KMS-11 (cell line): ENCODE data around the gene MCF2L.
"Not testable (repeated sequence)": the region's sequence is repeated elsewhere in the genome, so short reads cannot be mapped to it uniquely, and the experiment has no call there.

Experiments
- H2AFZ ChIP-seq: fragments of 200-600 bp; sonication (generic); 2 replicates; pipeline ENCODE4 v1.6.1; 2016; ENCODE audit warnings: antibody characterized with exemption, mixed run types, low read depth
- H3K27ac ChIP-seq: fragments of 200-600 bp; sonication (generic); 2 replicates; pipeline ENCODE4 v1.6.1; 2016; ENCODE audit warnings: mild to moderate bottlenecking, mixed run types
- H3K27me3 ChIP-seq: fragments of 200-600 bp; sonication (generic); 2 replicates; pipeline ENCODE4 v1.6.1; 2017; ENCODE audit warnings: mild to moderate bottlenecking, low read depth, mixed run types, moderate library complexity; ENCODE audit not compliant: insufficient read depth
- H3K36me3 ChIP-seq: fragments of 200-600 bp; sonication (generic); 2 replicates; pipeline ENCODE4 v1.6.1; 2017; ENCODE audit warnings: mild to moderate bottlenecking, mixed run types; ENCODE audit not compliant: insufficient read depth
- H3K4me1 ChIP-seq: fragments of 200-600 bp; sonication (generic); 2 replicates; pipeline ENCODE4 v1.6.1; 2016; ENCODE audit warnings: mild to moderate bottlenecking, low read depth, mixed run types; ENCODE audit not compliant: poor library complexity, severe bottlenecking
- H3K4me2 ChIP-seq: fragments of 200-600 bp; sonication (generic); 2 replicates; pipeline ENCODE4 v1.7.0; 2016; ENCODE audit warnings: mild to moderate bottlenecking, mixed run types
- H3K4me3 ChIP-seq: fragments of 200-600 bp; sonication (generic); IDR thresholded peaks from 2 replicates; pipeline ENCODE4 v1.6.1; 2017; ENCODE audit warnings: low read depth, low read length, mixed read lengths; ENCODE audit not compliant: insufficient read depth
- H3K79me2 ChIP-seq: fragments of 200-600 bp; sonication (generic); 2 replicates; pipeline ENCODE4 v1.6.1; 2016; ENCODE audit warnings: low read depth, mixed run types; ENCODE audit not compliant: insufficient read depth
- H3K9ac ChIP-seq: fragments of 200-600 bp; sonication (generic); 2 replicates; pipeline ENCODE4 v1.6.1; 2016; ENCODE audit warnings: mild to moderate bottlenecking, mixed run types
- H4K20me1 ChIP-seq: fragments of 200-600 bp; sonication (generic); 2 replicates; pipeline ENCODE4 v1.6.1; 2016; ENCODE audit warnings: mild to moderate bottlenecking, mixed run types; ENCODE audit not compliant: insufficient read depth
- CTCF ChIP-seq: fragments of 200-600 bp; sonication (generic); conservative IDR thresholded peaks from 2 replicates; pipeline ENCODE4 v1.6.1; 2017; ENCODE audit warnings: low read depth, mild to moderate bottlenecking, antibody characterized with exemption, low read length, moderate library complexity, mixed read lengths

The MCF2L gene

GRCh38 chr13:113077566-113077952 lies 108.5 kb downstream of the MCF2L start:
- no peak overlapping the region for H2AFZ ChIP-seq
- H3K4me3 ChIP-seq: no peak overlapping the region
- no peaks in the 10 kb centered on the region for H3K27me3 ChIP-seq
- H4K20me1 ChIP-seq: no peaks in the 10 kb centered on the region
- no peaks in the 10 kb centered on the region for H3K4me1 ChIP-seq
- no peak for TF ChIP-seq CTCF
- H3K4me2 ChIP-seq: no peak overlapping the region
- no peak overlapping the region for H3K9ac ChIP-seq
- no peaks in the 10 kb centered on the region for H3K79me2 ChIP-seq
- no peaks in the 10 kb centered on the region for H3K36me3 ChIP-seq
- H3K27ac ChIP-seq: no peak overlapping the region

GRCh38 chr13:113077953-113078901 lies 109.2 kb downstream of the MCF2L start:
- no peak overlapping the region for H3K9ac ChIP-seq
- no peak for TF ChIP-seq CTCF
- no peaks in the 10 kb centered on the region for H3K79me2 ChIP-seq
- no peaks in the 10 kb centered on the region for H4K20me1 ChIP-seq
- no peak overlapping the region for H2AFZ ChIP-seq
- no peak overlapping the region for H3K4me3 ChIP-seq
- H3K4me1 ChIP-seq: no peaks in the 10 kb centered on the region
- H3K27me3 ChIP-seq: no peaks in the 10 kb centered on the region
- H3K36me3 ChIP-seq: no peaks in the 10 kb centered on the region
- H3K4me2 ChIP-seq: no peak overlapping the region
- no peak overlapping the region for H3K27ac ChIP-seq

GRCh38 chr13:113078902-113079780 lies 110.1 kb downstream of the MCF2L start:
- Histone ChIP-seq H4K20me1 (no peaks in the 10 kb centered on the region), H3K27me3 (no peaks in the 10 kb centered on the region), H3K4me2 (no peak overlapping the region), H3K4me3 (no peak overlapping the region), H3K9ac (no peak overlapping the region), H3K36me3 (no peaks in the 10 kb centered on the region), H2AFZ (no peak overlapping the region), H3K79me2 (no peaks in the 10 kb centered on the region), H3K4me1 (no peaks in the 10 kb centered on the region), H3K27ac (no peak overlapping the region)
- TF ChIP-seq CTCF: no peak

GRCh38 chr13:113079781-113080080 lies 110.7 kb downstream of the MCF2L start:
- H3K36me3 ChIP-seq, H3K4me1 ChIP-seq, H3K27ac ChIP-seq, H2AFZ ChIP-seq, H3K79me2 ChIP-seq, H3K4me2 ChIP-seq, H4K20me1 ChIP-seq, H3K9ac ChIP-seq, H3K27me3 ChIP-seq, H3K4me3 ChIP-seq: not testable (repeated sequence)
